ENCODE results near the gene FOXB1.

The FOXB1 gene

GRCh38 chr15:59994888-59995557 is 9.1 kb upstream of the FOXB1 start:
- DNase-seq (ENCODE audit: low spot score in 2 of 2) (no peak), ATAC-seq (ENCODE audit: low read depth) (no peak)
- Mint-ChIP-seq H3K4me3 (no peak overlapping the region), H3K27me3 (peaks cover 27% of the 10 kb centered on the region), H3K9me3 (no peaks in the 10 kb centered on the region), H3K27ac (no peak overlapping the region), H3K4me1 (peaks cover 3% of the 10 kb centered on the region), H3K36me3 (no peaks in the 10 kb centered on the region)

GRCh38 chr15:59995568-59996297 is 8.4 kb upstream of the FOXB1 start:
- Mint-ChIP-seq H3K9me3 (no peaks in the 10 kb centered on the region), H3K4me3 (no peak overlapping the region), H3K27ac (no peak overlapping the region), H3K36me3 (peaks cover 2% of the 10 kb centered on the region), H3K4me1 (peaks cover 3% of the 10 kb centered on the region), H3K27me3 (peaks cover 31% of the 10 kb centered on the region)
- DNase-seq (ENCODE audit: low spot score in 2 of 2) (no peak), ATAC-seq (ENCODE audit: low read depth) (no peak)

- H3K4me1 Mint-ChIP-seq = peaks cover 3% of the 10 kb centered on the region
- H3K36me3 Mint-ChIP-seq = peaks cover 4% of the 10 kb centered on the region
- H3K9me3 Mint-ChIP-seq = peaks cover 3% of the 10 kb centered on the region
- H3K27me3 Mint-ChIP-seq = peaks cover 36% of the 10 kb centered on the region
- DNase-seq (ENCODE audit: low spot score in 2 of 2) = no peak
- no peak for ATAC-seq (ENCODE audit: low read depth)
- H3K4me3 Mint-ChIP-seq = peak overlapping the region; percentile 14
- no peak overlapping the region for H3K27ac Mint-ChIP-seq
These were observed 7.6 kb upstream of the FOXB1 start for GRCh38 chr15:59996298-59997041.

GRCh38 chr15:59997070-59997701 is 6.9 kb upstream of the FOXB1 start:
- peaks cover 3% of the 10 kb centered on the region for H3K4me1 Mint-ChIP-seq
- peaks cover 4% of the 10 kb centered on the region for H3K9me3 Mint-ChIP-seq
- peak overlapping the region; percentile 21 for H3K4me3 Mint-ChIP-seq
- ATAC-seq (ENCODE audit: low read depth) (peak; percentile 43), DNase-seq (ENCODE audit: low spot score in 2 of 2) (no peak)
- H3K27ac Mint-ChIP-seq = no peak overlapping the region
- H3K27me3 Mint-ChIP-seq = peaks cover 36% of the 10 kb centered on the region
- H3K36me3 Mint-ChIP-seq = peaks cover 4% of the 10 kb centered on the region

- no peak overlapping the region for H3K27ac Mint-ChIP-seq
- H3K4me3 Mint-ChIP-seq = no peak overlapping the region
- peaks cover 8% of the 10 kb centered on the region for H3K9me3 Mint-ChIP-seq
- DNase-seq (ENCODE audit: low spot score in 2 of 2) (no peak), ATAC-seq (ENCODE audit: low read depth) (no peak)
- H3K36me3 Mint-ChIP-seq = peaks cover 6% of the 10 kb centered on the region
- peaks cover 40% of the 10 kb centered on the region for H3K27me3 Mint-ChIP-seq
- H3K4me1 Mint-ChIP-seq = peaks cover 3% of the 10 kb centered on the region
These were observed 5.7 kb upstream of the FOXB1 start for GRCh38 chr15:59998305-59998949.

- DNase-seq (ENCODE audit: low spot score in 2 of 2) = no peak
- no peak overlapping the region for H3K4me3 Mint-ChIP-seq
- H3K27ac Mint-ChIP-seq = peak overlapping the region; percentile 45
- peaks cover 8% of the 10 kb centered on the region for H3K9me3 Mint-ChIP-seq
- peaks cover 3% of the 10 kb centered on the region for H3K4me1 Mint-ChIP-seq
- peaks cover 6% of the 10 kb centered on the region for H3K36me3 Mint-ChIP-seq
- peaks cover 36% of the 10 kb centered on the region for H3K27me3 Mint-ChIP-seq
- no peak for ATAC-seq (ENCODE audit: low read depth)
These were observed 5.0 kb upstream of the FOXB1 start for GRCh38 chr15:59998950-59999611.

- peaks cover 3% of the 10 kb centered on the region for H3K4me1 Mint-ChIP-seq
- H3K27ac Mint-ChIP-seq = peak overlapping the region; percentile 45
These were observed 4.4 kb upstream of the FOXB1 start for GRCh38 chr15:59999612-60000112.

GRCh38 chr15:60000113-60000823 is 3.8 kb upstream of the FOXB1 start:
- H3K27me3 Mint-ChIP-seq = peaks cover 35% of the 10 kb centered on the region
- H3K9me3 Mint-ChIP-seq = peaks cover 8% of the 10 kb centered on the region
- peaks cover 6% of the 10 kb centered on the region for H3K36me3 Mint-ChIP-seq
- no peak overlapping the region for H3K27ac Mint-ChIP-seq
- no peak for DNase-seq (ENCODE audit: low spot score in 2 of 2)
- H3K4me1 Mint-ChIP-seq = peaks cover 6% of the 10 kb centered on the region
- no peak for ATAC-seq (ENCODE audit: low read depth)
- no peak overlapping the region for H3K4me3 Mint-ChIP-seq

More at GRCh38 chr15:59999612-60000112, 4.4 kb upstream of the FOXB1 start:
- ATAC-seq (ENCODE audit: low read depth) (no peak), DNase-seq (ENCODE audit: low spot score in 2 of 2) (no peak)
- Mint-ChIP-seq H3K9me3 (peaks cover 8% of the 10 kb centered on the region), H3K4me3 (no peak overlapping the region), H3K36me3 (peaks cover 6% of the 10 kb centered on the region), H3K27me3 (peaks cover 34% of the 10 kb centered on the region)

GRCh38 chr15:60000824-60001609 is 3.1 kb upstream of the FOXB1 start:
- H3K4me3 Mint-ChIP-seq = no peak overlapping the region
- no peak for DNase-seq (ENCODE audit: low spot score in 2 of 2)

GRCh38 chr15:60001610-60002527 is 2.2 kb upstream of the FOXB1 start:
- Mint-ChIP-seq H3K27me3 (peaks cover 46% of the 10 kb centered on the region), H3K36me3 (peaks cover 6% of the 10 kb centered on the region), H3K9me3 (peaks cover 8% of the 10 kb centered on the region), H3K4me1 (peaks cover 15% of the 10 kb centered on the region), H3K4me3 (no peak overlapping the region), H3K27ac (peak overlapping the region; percentile 65)
- no peak for ATAC-seq (ENCODE audit: low read depth)
- DNase-seq (ENCODE audit: low spot score in 2 of 2) = no peak

More at GRCh38 chr15:60000824-60001609, 3.1 kb upstream of the FOXB1 start:
- Mint-ChIP-seq H3K27ac (peak overlapping the region; percentile 65), H3K27me3 (peaks cover 42% of the 10 kb centered on the region), H3K36me3 (peaks cover 6% of the 10 kb centered on the region), H3K9me3 (peaks cover 8% of the 10 kb centered on the region), H3K4me1 (peaks cover 12% of the 10 kb centered on the region)
- no peak for ATAC-seq (ENCODE audit: low read depth)

- Mint-ChIP-seq H3K4me3 (no peak overlapping the region), H3K36me3 (peaks cover 6% of the 10 kb centered on the region), H3K27ac (peak overlapping the region; percentile 35)
These were observed 1.4 kb upstream of the FOXB1 start for GRCh38 chr15:60002528-60003218.

More at GRCh38 chr15:60002528-60003218, 1.4 kb upstream of the FOXB1 start:
- Mint-ChIP-seq H3K9me3 (peaks cover 8% of the 10 kb centered on the region), H3K4me1 (peaks cover 15% of the 10 kb centered on the region), H3K27me3 (peaks cover 46% of the 10 kb centered on the region)
- ATAC-seq (ENCODE audit: low read depth) (no peak), DNase-seq (ENCODE audit: low spot score in 2 of 2) (no peak)
